Trophoblast cell (in vitro differentiated cells and primary cell): Measurements from ENCODE around the gene ANKS6.
A peak's percentile ranks its signal among the peaks of the same experiment; 100 is the strongest.

Experiments
- DNase-seq, 2 donors: peaks; one replicate each; pipeline ENCODE4 v3.0.0-alpha.2; 2016
- H2AFZ ChIP-seq: 2 replicates; pipeline ENCODE4 v1.6.1; 2013; ENCODE audit warnings: low read length, moderate library complexity, mild to moderate bottlenecking; ENCODE audit not compliant: insufficient read depth, poor library complexity
- H2AK5ac ChIP-seq: 2 replicates; pipeline ENCODE4 v1.6.1; 2013; ENCODE audit warnings: mild to moderate bottlenecking, low read length
- H2BK120ac ChIP-seq: 2 replicates; pipeline ENCODE4 v1.6.1; 2013; ENCODE audit warnings: low read length, mild to moderate bottlenecking, moderate library complexity; ENCODE audit not compliant: insufficient read depth, poor library complexity
- H2BK12ac ChIP-seq: 2 replicates; pipeline ENCODE4 v1.6.1; 2013; ENCODE audit warnings: mild to moderate bottlenecking, low read length, moderate library complexity
- H2BK5ac ChIP-seq: 2 replicates; pipeline ENCODE4 v1.6.1; 2013; ENCODE audit warnings: low read length, low read depth, moderate library complexity, mild to moderate bottlenecking; ENCODE audit not compliant: poor library complexity
- H3K14ac ChIP-seq: 2 replicates; pipeline ENCODE4 v1.6.1; 2013; ENCODE audit warnings: mild to moderate bottlenecking, low read length
- H3K18ac ChIP-seq: 2 replicates; pipeline ENCODE4 v1.6.1; 2013; ENCODE audit warnings: mild to moderate bottlenecking, low read length
- H3K23ac ChIP-seq: 2 replicates; pipeline ENCODE4 v1.6.1; 2013; ENCODE audit warnings: low read length
- H3K27ac ChIP-seq: 2 replicates; pipeline ENCODE4 v1.5.1; 2013; ENCODE audit warnings: low read depth, mild to moderate bottlenecking, inconsistent platforms, low read length, moderate library complexity
- H3K27me3 ChIP-seq: 2 replicates; pipeline ENCODE4 v1.6.1; 2013; ENCODE audit warnings: inconsistent platforms, mild to moderate bottlenecking, low read length, moderate library complexity; ENCODE audit not compliant: insufficient read depth
- H3K36me3 ChIP-seq, 2 experiments: 1 replicate in 1 of 2; 2 replicates in 1 of 2; pipeline ENCODE4 v1.6.1; 2013; ENCODE audit warnings: low read length in 2 of 2, mild to moderate bottlenecking in 2 of 2, moderate library complexity in 1 of 2; ENCODE audit not compliant: insufficient read depth in 2 of 2, control insufficient read depth in 1 of 2
- H3K4ac ChIP-seq: 2 replicates; pipeline ENCODE4 v1.6.1; 2013; ENCODE audit warnings: low read depth, mild to moderate bottlenecking, low read length, moderate library complexity
- H3K4me1 ChIP-seq, 2 experiments: 1 replicate in 1 of 2; 2 replicates in 1 of 2; pipeline ENCODE4 v1.6.1; 2013; ENCODE audit warnings: low read length in 2 of 2, mild to moderate bottlenecking in 2 of 2, moderate library complexity in 1 of 2; ENCODE audit not compliant: insufficient read depth in 2 of 2, control insufficient read depth in 1 of 2
- H3K4me2 ChIP-seq: 2 replicates; pipeline ENCODE4 v1.6.1; 2013; ENCODE audit warnings: inconsistent platforms, mild to moderate bottlenecking, low read length, moderate library complexity
- H3K4me3 ChIP-seq: 2 replicates; pipeline ENCODE4 v1.5.1; 2013; ENCODE audit warnings: mild to moderate bottlenecking, low read depth, low read length, inconsistent platforms
- H3K79me1 ChIP-seq: one replicate; pipeline ENCODE4 v1.6.1; 2013; ENCODE audit warnings: low read length
- H3K79me2 ChIP-seq: 2 replicates; pipeline ENCODE4 v1.6.1; 2013; ENCODE audit warnings: low read length, mild to moderate bottlenecking; ENCODE audit not compliant: control insufficient read depth, insufficient read depth, poor library complexity
- H3K9ac ChIP-seq: 2 replicates; pipeline ENCODE4 v1.6.1; 2013; ENCODE audit warnings: mild to moderate bottlenecking, low read length
- H3K9me3 ChIP-seq: 2 replicates; pipeline ENCODE4 v1.6.1; 2013; ENCODE audit warnings: low read depth, mild to moderate bottlenecking, control low read depth, inconsistent platforms, low read length; ENCODE audit not compliant: insufficient read depth
- H4K12ac ChIP-seq: 2 replicates; pipeline ENCODE4 v1.6.1; 2013; ENCODE audit warnings: low read depth, mild to moderate bottlenecking, low read length, moderate library complexity
- H4K8ac ChIP-seq: 2 replicates; pipeline ENCODE4 v1.6.1; 2013; ENCODE audit warnings: low read depth, mild to moderate bottlenecking, low read length, moderate library complexity
- H4K91ac ChIP-seq: one replicate; pipeline ENCODE4 v1.6.1; 2013; ENCODE audit warnings: low read depth, mild to moderate bottlenecking, low read length, moderate library complexity
- WGBS: extraction: QIAGEN DNeasy Blood & Tissue Kit; methylation state at CpG from one replicate; pipeline ENCODE4 v1.1.7; 2013; ENCODE audit warnings: missing lambda C conversion rate; ENCODE audit not compliant: insufficient read length, insufficient coverage; ENCODE audit errors: extremely low coverage; 5-methylcytosine and 5-hydroxymethylcytosine counted together

Gene ANKS6

DNA sequence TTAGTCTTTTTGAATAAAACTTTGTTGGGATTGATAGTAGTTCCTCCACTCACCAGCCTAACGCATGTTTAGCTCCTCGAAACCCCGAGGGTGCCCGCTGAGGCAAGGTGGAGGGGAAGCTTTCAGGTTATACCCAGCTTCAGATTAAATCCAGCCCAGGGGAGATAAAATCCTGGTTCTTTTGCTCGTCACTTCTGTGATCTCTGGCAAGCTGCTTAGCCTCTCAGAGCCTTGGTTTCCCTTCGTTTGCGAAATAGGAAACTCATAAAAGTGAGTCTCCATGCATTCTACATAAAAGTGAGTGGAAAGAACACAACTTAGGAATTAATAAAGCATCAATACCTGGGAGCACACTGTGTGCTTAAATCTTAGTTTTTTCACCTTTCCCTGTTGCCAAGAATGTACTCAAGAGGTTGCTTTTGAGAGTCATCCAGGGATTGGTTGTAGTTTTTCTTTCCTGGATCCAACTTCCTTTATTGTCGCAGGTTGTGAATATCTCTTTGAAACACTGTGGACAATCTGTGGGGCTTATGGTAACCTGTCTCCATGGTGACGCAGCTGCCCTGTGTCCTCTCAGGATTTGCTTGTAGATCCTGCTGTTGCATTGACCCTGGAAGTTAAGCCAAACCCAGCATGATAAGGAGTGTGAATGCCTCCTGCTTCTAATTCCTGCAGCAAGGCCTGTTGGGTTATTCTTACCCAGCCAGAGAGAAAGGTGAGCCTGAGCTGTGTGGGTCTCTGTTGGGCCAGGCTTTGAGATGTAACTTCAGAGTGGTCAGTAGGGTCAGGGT is 13.2 kb upstream of the ANKS6 start:
- Histone ChIP-seq H2BK12ac (no peak overlapping the region), H3K79me1 (no peaks in the 10 kb centered on the region), H3K4ac (no peak overlapping the region), H2BK5ac (no peak overlapping the region), H4K8ac (no peak overlapping the region), H3K36me3 (no peaks in the 10 kb centered on the region), H3K27ac (no peak overlapping the region), H3K9ac (no peak overlapping the region), H2BK120ac (no peak overlapping the region), H4K12ac (no peak overlapping the region), H3K79me2 (no peaks in the 10 kb centered on the region), H3K9me3 (no peaks in the 10 kb centered on the region), H3K23ac (no peak overlapping the region), H3K18ac (no peak overlapping the region), H3K4me2 (no peak overlapping the region), H3K4me3 (no peak overlapping the region), H3K4me1 (peaks cover 11 to 17% of the 10 kb centered on the region in 2 experiments), H3K14ac (no peak overlapping the region), H2AK5ac (no peak overlapping the region), H4K91ac (no peak overlapping the region), H2AFZ (no peak overlapping the region), H3K27me3 (no peaks in the 10 kb centered on the region)
- no peak for DNase-seq
- WGBS: no CpG with 5 or more reads among the region's 9 CpGs

DNA sequence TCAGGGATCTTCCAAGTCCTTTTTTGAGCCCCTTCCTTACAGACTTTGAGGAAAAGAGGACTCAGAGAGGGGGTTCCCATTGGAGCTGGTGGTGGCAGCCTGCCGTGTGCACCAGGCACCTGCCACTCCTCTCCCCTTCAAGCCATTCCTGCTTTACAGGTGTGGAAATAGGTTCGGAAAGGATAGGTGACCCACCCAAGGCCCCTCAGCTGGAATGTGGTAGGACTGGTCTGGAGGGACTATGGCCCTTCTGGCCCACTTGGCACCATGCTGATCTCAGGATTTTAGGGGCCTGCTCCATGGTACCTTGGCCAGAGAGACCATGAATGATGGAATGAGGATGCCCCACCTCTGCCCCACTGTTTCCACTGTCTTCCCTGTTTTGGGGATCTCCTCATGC is 12.5 kb upstream of the ANKS6 start:
- H4K8ac ChIP-seq: no peak overlapping the region
- peaks cover 11 to 17% of the 10 kb centered on the region in 2 experiments for H3K4me1 ChIP-seq
- H3K9ac ChIP-seq: no peak overlapping the region
- H3K36me3 ChIP-seq: no peaks in the 10 kb centered on the region
- DNase-seq: no peak
- no peak overlapping the region for H3K23ac ChIP-seq
- H2AK5ac ChIP-seq: no peak overlapping the region
- no peak overlapping the region for H3K27ac ChIP-seq
- H3K18ac ChIP-seq: no peak overlapping the region
- no peak overlapping the region for H2BK12ac ChIP-seq
- H2BK5ac ChIP-seq: no peak overlapping the region
- no peak overlapping the region for H4K12ac ChIP-seq
- no peak overlapping the region for H3K4me3 ChIP-seq
- H4K91ac ChIP-seq: no peak overlapping the region
- H3K79me1 ChIP-seq: no peaks in the 10 kb centered on the region
- no peak overlapping the region for H3K4me2 ChIP-seq
- no peaks in the 10 kb centered on the region for H3K79me2 ChIP-seq
- no peak overlapping the region for H3K14ac ChIP-seq
- WGBS: no CpG with 5 or more reads among the region's 2 CpGs
- H3K4ac ChIP-seq: no peak overlapping the region
- H2AFZ ChIP-seq: no peak overlapping the region
- H2BK120ac ChIP-seq: no peak overlapping the region
- no peaks in the 10 kb centered on the region for H3K27me3 ChIP-seq
- no peaks in the 10 kb centered on the region for H3K9me3 ChIP-seq

DNA sequence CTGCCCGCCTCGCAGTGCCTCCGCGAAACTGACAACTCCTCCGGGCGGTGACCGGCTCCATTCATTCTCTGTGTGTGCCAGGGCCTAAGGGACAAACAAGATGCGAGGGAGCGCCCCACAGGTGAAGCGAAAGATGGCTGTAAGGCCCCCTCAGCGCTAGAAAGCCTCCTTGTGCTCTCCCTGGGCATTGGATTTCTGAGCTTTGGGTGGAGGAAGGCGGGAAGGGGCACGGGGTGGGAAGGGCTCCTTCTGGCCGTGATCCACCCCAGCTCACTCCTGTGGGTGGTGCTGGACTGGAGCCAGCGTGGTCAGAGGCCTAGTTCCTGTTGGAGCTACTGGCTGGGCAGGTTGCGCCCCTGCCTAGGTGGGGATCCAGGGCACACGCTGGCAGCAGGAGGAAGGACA is 12.1 kb upstream of the ANKS6 start:
- no peak overlapping the region for H2BK5ac ChIP-seq
- H3K27ac ChIP-seq: no peak overlapping the region
- no peaks in the 10 kb centered on the region for H3K36me3 ChIP-seq
- no peak overlapping the region for H3K18ac ChIP-seq
- no peak overlapping the region for H3K14ac ChIP-seq
- H2BK12ac ChIP-seq: no peak overlapping the region
- no peaks in the 10 kb centered on the region for H3K9me3 ChIP-seq
- no CpG with 5 or more reads among the region's 17 CpGs for WGBS
- H3K4me2 ChIP-seq: peak overlapping the region; percentile 99
- H4K91ac ChIP-seq: no peak overlapping the region
- no peak overlapping the region for H3K9ac ChIP-seq
- no peak overlapping the region for H3K4ac ChIP-seq
- H4K12ac ChIP-seq: no peak overlapping the region
- no peak overlapping the region for H4K8ac ChIP-seq
- no peak overlapping the region for H2AFZ ChIP-seq
- DNase-seq: no peak
- no peak overlapping the region for H3K23ac ChIP-seq
- H2AK5ac ChIP-seq: no peak overlapping the region
- H3K27me3 ChIP-seq: no peaks in the 10 kb centered on the region
- H3K79me1 ChIP-seq: no peaks in the 10 kb centered on the region
- no peak overlapping the region for H2BK120ac ChIP-seq
- no peaks in the 10 kb centered on the region for H3K79me2 ChIP-seq
- H3K4me1 ChIP-seq: peaks cover 11 to 17% of the 10 kb centered on the region in 2 experiments
- H3K4me3 ChIP-seq: no peak overlapping the region

DNA sequence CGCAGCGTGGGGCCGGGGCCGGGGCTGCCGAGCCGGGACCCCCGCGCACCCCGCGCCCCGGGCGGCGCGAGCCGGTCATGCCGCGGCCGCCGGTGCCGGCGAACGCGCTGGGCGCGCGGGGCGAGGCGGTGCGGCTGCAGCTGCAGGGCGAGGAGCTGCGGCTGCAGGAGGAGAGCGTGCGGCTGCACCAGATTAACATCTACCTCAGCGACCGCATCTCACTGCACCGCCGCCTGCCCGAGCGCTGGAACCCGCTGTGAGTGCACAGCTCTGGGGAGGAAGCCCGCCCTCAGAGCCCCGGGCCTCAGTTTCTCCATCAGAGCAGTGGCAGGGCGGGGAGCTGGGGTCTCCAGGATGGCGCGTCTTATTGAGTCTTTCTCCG is 11.4 kb upstream of the ANKS6 start:
- H3K36me3 ChIP-seq: no peaks in the 10 kb centered on the region
- H3K4ac ChIP-seq: no peak overlapping the region
- H4K91ac ChIP-seq: no peak overlapping the region
- H3K4me1 ChIP-seq: peaks cover 11 to 17% of the 10 kb centered on the region in 2 experiments
- H2BK12ac ChIP-seq: no peak overlapping the region
- H3K4me2 ChIP-seq: peak overlapping the region; percentile 99
- H3K14ac ChIP-seq: no peak overlapping the region
- H3K27ac ChIP-seq: no peak overlapping the region
- no peaks in the 10 kb centered on the region for H3K79me1 ChIP-seq
- H2AFZ ChIP-seq: peak overlapping the region; percentile 78
- peak overlapping the region; percentile 92 for H3K4me3 ChIP-seq
- H3K9ac ChIP-seq: peak overlapping the region; percentile 6
- no peak overlapping the region for H4K12ac ChIP-seq
- no peak overlapping the region for H2BK120ac ChIP-seq
- no CpG with 5 or more reads among the region's 46 CpGs for WGBS
- peak overlapping the region; percentile 90 for H4K8ac ChIP-seq
- DNase-seq: peak in 1 of 2 donors; percentile 39
- H3K27me3 ChIP-seq: no peaks in the 10 kb centered on the region
- H3K18ac ChIP-seq: no peak overlapping the region
- no peak overlapping the region for H2BK5ac ChIP-seq
- no peak overlapping the region for H2AK5ac ChIP-seq
- H3K79me2 ChIP-seq: no peaks in the 10 kb centered on the region
- no peaks in the 10 kb centered on the region for H3K9me3 ChIP-seq
- no peak overlapping the region for H3K23ac ChIP-seq
